HG03469 (cell line): ENCODE results near the gene TSPAN7.

ENCODE experiments used
- ATAC-seq: cut with Tn5 transposase; IDR thresholded peaks from one replicate; pipeline ENCODE4 v1.9.1; 2021; ENCODE audit warnings: mild to moderate bottlenecking, moderate library complexity, moderate number of reproducible peaks; ENCODE audit not compliant: unreplicated experiment

Gene TSPAN7

GRCh38 chrX:38679695-38680094 lies 118.4 kb downstream of the TSPAN7 start:
- ATAC-seq = no peak

- ATAC-seq = no peak
Observed at GRCh38 chrX:38682095-38682494, 120.8 kb downstream of the TSPAN7 start.

- ATAC-seq = no peak
Observed at GRCh38 chrX:38692961-38693360, 131.6 kb downstream of the TSPAN7 start.

- no peak for ATAC-seq
Observed at GRCh38 chrX:38694394-38694793, 133.1 kb downstream of the TSPAN7 start.

- ATAC-seq = no peak
Observed at GRCh38 chrX:38697461-38697860, 136.1 kb downstream of the TSPAN7 start.

GRCh38 chrX:38699121-38699520 lies 137.8 kb downstream of the TSPAN7 start:
- no peak for ATAC-seq

- no peak for ATAC-seq
Observed at GRCh38 chrX:38699696-38700095, 138.4 kb downstream of the TSPAN7 start.

GRCh38 chrX:38701073-38701472 lies 139.7 kb downstream of the TSPAN7 start:
- no peak for ATAC-seq

GRCh38 chrX:38704146-38704882 lies 143.0 kb downstream of the TSPAN7 start:
- ATAC-seq = no peak

GRCh38 chrX:38717871-38718270 lies 156.5 kb downstream of the TSPAN7 start:
- ATAC-seq = no peak

GRCh38 chrX:38718311-38718710 lies 157.0 kb downstream of the TSPAN7 start:
- ATAC-seq = no peak

- ATAC-seq = no peak
Observed at GRCh38 chrX:38726612-38727011, 165.3 kb downstream of the TSPAN7 start.

- no peak for ATAC-seq
Observed at GRCh38 chrX:38727668-38728067, 166.3 kb downstream of the TSPAN7 start.

GRCh38 chrX:38732866-38733265 lies 171.5 kb downstream of the TSPAN7 start:
- no peak for ATAC-seq
